ENCODE measurements around the gene NTN4.

NTN4 gene

DNA sequence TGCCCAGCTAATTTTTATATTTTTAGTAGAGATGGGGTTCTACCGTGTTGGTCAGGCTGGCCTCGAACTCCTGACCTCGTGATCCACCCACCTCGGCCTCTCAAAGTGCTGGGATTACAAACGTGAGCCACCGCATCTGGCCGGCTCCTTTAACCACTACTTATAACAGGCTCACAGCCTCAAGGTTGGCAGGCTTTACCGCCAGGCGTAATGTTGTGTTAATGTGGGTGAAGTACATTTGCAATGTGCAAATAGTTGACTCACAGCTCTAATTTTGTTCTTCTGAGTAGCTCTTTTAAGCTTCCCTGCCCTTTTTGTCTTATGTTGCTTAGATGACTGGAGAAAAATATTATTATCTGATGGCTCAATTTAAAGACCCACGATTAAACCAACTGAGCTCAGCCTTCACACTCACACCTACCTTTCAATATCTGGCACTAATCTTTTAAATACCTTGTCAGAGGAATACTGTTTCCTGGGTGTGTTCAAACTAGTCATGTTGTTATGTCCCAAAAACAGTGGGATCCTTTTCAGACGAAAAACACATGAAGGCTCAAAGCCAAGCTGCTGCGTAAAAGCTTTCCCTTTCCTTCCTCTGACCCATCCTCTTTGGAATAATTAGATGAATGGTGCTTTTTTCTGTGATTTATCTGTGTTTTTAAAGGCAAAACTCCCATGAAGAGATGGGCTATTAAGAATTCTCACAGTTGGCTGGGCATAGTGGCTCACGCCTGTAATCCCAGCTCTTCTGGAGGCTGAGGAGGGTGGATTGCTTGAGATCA lies 182.1 kb downstream of the NTN4 start:
- DNase-seq (ENCODE audit: low read depth, low spot score) = no peak

More for the DNA sequence above, 182.1 kb downstream of the NTN4 start:
- TF ChIP-seq, protein P1, sequence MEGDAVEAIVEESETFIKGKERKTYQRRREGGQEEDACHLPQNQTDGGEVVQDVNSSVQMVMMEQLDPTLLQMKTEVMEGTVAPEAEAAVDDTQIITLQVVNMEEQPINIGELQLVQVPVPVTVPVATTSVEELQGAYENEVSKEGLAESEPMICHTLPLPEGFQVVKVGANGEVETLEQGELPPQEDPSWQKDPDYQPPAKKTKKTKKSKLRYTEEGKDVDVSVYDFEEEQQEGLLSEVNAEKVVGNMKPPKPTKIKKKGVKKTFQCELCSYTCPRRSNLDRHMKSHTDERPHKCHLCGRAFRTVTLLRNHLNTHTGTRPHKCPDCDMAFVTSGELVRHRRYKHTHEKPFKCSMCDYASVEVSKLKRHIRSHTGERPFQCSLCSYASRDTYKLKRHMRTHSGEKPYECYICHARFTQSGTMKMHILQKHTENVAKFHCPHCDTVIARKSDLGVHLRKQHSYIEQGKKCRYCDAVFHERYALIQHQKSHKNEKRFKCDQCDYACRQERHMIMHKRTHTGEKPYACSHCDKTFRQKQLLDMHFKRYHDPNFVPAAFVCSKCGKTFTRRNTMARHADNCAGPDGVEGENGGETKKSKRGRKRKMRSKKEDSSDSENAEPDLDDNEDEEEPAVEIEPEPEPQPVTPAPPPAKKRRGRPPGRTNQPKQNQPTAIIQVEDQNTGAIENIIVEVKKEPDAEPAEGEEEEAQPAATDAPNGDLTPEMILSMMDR (IDR thresholded peaks at IDR 0.05; ENCODE audit: insufficient read depth, low read length, missing control alignments) = no peak
- ChIA-PET POLR2A (no interaction called here), CTCF (interaction anchor here (1.0 to 8.8 kb wide), 5 partner anchors 14 to 206 kb away, joined by 3 to 64 read pairs (median 4); no protein-coding TSS in a partner anchor)
- no peak overlapping the region for H3K4me3 ChIP-seq (ENCODE audit: low read depth, low read length)
